RWPE2 (cell line): Measurements from ENCODE around the gene EMX2.

Experiments used
- ATAC-seq: fragments of 200-7000 bp; cut with Tn5 transposase; 3 replicates; pipeline ENCODE4 v1.9.1; 2021; ENCODE audit warnings: low read depth
- DNase-seq: peaks from one replicate; pipeline ENCODE4 v3.0.0-alpha.2; 2020; ENCODE audit warnings: low spot score
- H3K27ac ChIP-seq: fragments of 450-650 bp; 2 replicates; pipeline ENCODE4 v1.5.1; 2017; ENCODE audit warnings: mild to moderate bottlenecking; ENCODE audit not compliant: poor library complexity, severe bottlenecking
- H3K27me3 ChIP-seq: fragments of 250-450 bp; sonication (Bioruptor Pico); 2 replicates; pipeline ENCODE4 v1.5.1; 2021; ENCODE audit warnings: mild to moderate bottlenecking, moderate library complexity; ENCODE audit not compliant: insufficient read depth, poor library complexity, severe bottlenecking
- H3K36me3 ChIP-seq: fragments of 250-450 bp; sonication (Bioruptor Pico); 2 replicates; pipeline ENCODE4 v1.5.1; 2020; ENCODE audit warnings: low read depth, mild to moderate bottlenecking, moderate library complexity
- H3K4me1 ChIP-seq: fragments of 250-450 bp; sonication (Bioruptor Pico); 2 replicates; pipeline ENCODE4 v1.5.1; 2021; ENCODE audit warnings: mild to moderate bottlenecking, moderate library complexity; ENCODE audit not compliant: insufficient read depth, poor library complexity, severe bottlenecking
- H3K4me3 ChIP-seq: fragments of 250-450 bp; sonication (Bioruptor Pico); 2 replicates; pipeline ENCODE4 v1.5.1; 2021; ENCODE audit warnings: mild to moderate bottlenecking, moderate library complexity; ENCODE audit not compliant: severe bottlenecking
- H3K9me3 ChIP-seq: fragments of 250-450 bp; sonication (Bioruptor Pico); 2 replicates; pipeline ENCODE4 v1.5.1; 2021; ENCODE audit warnings: mild to moderate bottlenecking, moderate library complexity; ENCODE audit not compliant: severe bottlenecking
- TF ChIP-seq, protein P1 (sequence below): fragments of 450-650 bp; IDR thresholded peaks from one replicate; pipeline ENCODE4 v1.5.1; 2017; ENCODE audit warnings: mild to moderate bottlenecking, moderate library complexity; ENCODE audit not compliant: poor library complexity, severe bottlenecking

EMX2 gene

DNA sequence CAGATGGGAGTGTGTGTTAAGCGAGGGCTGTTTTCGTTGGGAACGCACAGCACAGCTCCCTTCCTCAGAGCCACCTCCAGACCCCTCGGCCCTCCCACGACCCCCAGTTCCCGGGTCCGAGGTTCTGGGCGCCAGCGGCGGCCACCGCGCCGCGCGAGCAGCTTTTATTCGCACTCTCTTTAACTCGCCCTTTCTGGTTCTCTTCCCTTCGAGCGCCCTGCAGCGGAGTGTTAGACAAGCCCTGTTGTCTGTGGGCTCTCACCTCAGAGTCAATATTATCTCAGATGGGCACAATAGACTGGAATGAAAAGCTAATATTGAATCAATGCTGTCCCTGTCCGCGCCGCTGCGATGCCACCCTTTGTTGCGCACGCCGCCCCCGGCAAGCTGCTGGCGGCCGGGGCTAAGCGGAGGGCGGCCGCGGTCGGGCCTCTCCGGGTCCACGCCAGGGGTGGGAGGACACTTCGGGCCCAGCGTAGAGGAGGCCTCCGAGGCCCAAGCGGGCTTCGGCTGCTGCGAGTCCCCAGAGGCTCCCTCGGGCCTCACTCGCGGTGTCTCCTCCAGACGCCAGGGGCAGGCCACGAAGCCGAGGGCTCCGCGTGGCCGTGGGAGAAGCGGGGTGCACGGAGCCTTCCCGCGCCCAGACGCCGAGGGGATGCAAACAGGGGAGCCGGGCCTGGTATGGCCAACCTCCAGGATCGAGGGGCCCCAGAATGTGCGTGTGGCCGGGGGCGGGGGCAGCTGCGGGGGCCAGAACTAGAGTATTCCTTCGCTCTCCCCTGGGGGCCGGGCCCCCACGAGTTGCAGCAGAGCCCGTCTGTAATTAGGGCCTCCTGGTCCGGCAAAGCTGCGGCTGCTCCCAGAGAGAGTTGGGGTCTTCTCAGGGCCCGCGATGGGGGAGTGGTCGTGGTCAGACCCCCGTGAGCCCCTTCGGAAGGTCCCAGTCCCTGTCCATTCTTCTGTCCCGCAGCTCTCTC lies 7.9 kb upstream of the EMX2 start:
- H3K27me3 ChIP-seq: peaks cover 94% of the 10 kb centered on the region

DNA sequence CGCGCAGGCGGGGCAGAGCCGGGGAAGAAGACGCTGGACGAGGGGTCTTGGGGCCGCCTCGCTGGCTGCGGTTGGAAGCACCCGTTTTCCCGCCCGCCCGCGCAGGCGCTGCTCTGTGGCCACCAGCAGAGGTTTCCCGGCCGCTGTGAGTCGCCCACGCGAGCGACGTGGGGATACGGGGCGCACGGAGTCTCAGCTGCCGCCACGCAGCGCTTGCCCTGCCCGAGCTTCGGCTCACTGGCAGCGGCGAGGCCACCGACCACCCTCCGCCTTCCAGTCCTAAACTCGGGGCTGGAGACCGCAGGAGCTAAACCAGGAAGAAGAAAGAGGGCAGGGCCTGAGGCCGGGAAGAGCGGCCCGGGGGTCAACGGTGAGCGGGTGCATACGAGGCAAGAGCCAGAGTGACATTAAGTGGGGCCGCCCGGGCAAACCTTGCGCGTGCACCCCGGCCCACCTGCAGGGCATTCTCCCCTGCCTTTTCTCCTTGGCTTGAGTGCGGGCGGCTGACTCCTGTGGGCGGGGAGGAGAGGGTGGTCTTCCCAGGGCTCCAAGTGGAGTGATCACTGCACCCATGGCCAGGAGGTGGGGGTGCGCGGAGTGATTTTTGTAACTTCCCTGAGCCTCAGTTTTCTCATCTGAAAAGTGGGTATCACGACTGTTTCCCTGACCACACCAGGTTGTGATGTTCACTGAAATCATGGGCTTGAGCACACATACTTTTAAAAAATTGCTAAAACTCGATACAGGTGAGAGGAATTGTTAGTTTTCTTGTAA lies 7.1 kb upstream of the EMX2 start:
- H3K27ac ChIP-seq: no peak overlapping the region
- no peaks in the 10 kb centered on the region for H3K36me3 ChIP-seq
- H3K9me3 ChIP-seq: no peaks in the 10 kb centered on the region
- no peak for DNase-seq
- TF ChIP-seq, protein P1, sequence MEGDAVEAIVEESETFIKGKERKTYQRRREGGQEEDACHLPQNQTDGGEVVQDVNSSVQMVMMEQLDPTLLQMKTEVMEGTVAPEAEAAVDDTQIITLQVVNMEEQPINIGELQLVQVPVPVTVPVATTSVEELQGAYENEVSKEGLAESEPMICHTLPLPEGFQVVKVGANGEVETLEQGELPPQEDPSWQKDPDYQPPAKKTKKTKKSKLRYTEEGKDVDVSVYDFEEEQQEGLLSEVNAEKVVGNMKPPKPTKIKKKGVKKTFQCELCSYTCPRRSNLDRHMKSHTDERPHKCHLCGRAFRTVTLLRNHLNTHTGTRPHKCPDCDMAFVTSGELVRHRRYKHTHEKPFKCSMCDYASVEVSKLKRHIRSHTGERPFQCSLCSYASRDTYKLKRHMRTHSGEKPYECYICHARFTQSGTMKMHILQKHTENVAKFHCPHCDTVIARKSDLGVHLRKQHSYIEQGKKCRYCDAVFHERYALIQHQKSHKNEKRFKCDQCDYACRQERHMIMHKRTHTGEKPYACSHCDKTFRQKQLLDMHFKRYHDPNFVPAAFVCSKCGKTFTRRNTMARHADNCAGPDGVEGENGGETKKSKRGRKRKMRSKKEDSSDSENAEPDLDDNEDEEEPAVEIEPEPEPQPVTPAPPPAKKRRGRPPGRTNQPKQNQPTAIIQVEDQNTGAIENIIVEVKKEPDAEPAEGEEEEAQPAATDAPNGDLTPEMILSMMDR: no peak
- H3K27me3 ChIP-seq: peaks cover 99% of the 10 kb centered on the region
- H3K4me3 ChIP-seq: no peak overlapping the region
- no peaks in the 10 kb centered on the region for H3K4me1 ChIP-seq
- ATAC-seq: no peak

More for the DNA sequence above, 7.9 kb upstream of the EMX2 start:
- DNase-seq: no peak
- Histone ChIP-seq H3K36me3 (no peaks in the 10 kb centered on the region), H3K4me3 (no peak overlapping the region), H3K9me3 (no peaks in the 10 kb centered on the region), H3K27ac (no peak overlapping the region), H3K4me1 (no peaks in the 10 kb centered on the region)
- TF ChIP-seq, protein P1: no peak
- ATAC-seq: no peak

DNA sequence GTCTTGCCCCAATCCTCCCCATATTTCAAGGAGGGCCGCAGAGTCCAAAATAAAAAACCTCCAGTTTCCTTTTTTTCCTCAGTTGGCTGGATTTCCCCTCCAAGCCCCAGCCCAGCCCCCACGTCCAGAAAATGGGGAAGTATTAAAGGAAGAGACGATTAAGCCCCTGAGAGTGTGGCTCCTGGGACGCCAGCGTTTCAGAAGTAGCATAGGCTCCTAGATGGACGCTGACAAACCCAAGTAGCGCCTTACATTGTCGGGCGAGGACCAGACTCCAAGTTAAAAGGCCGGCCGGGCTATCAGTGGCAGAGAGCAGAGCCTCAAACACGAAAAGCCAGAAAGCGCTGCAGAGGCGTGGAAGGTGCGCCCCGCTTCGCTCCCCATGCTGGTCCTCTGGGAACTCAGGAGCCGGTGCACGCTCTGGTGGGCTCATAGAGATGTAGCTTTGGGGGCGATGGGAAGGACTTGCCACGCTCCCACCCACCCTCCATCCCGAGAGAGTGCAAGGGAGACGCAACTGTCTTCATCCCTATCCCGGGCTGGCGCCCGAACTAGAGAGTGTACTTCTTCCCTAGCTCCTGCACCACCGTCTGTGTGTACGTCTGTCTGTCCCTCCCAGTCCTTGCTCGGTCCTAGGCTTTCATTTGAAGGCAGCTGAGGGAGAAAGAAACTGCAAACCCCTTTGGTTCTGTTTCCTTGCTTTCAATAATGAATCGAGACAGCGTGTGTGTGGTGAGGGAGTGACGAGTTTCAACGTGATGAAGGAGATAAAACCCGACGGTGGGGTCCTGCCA lies 6.3 kb upstream of the EMX2 start:
- ATAC-seq (no peak), DNase-seq (no peak)
- H3K4me1 ChIP-seq: no peaks in the 10 kb centered on the region
- H3K27ac ChIP-seq: no peak overlapping the region
- no peaks in the 10 kb centered on the region for H3K9me3 ChIP-seq
- H3K27me3 ChIP-seq: peaks cover 99% of the 10 kb centered on the region
- TF ChIP-seq, protein P1: no peak
- H3K36me3 ChIP-seq: no peaks in the 10 kb centered on the region
- no peak overlapping the region for H3K4me3 ChIP-seq

DNA sequence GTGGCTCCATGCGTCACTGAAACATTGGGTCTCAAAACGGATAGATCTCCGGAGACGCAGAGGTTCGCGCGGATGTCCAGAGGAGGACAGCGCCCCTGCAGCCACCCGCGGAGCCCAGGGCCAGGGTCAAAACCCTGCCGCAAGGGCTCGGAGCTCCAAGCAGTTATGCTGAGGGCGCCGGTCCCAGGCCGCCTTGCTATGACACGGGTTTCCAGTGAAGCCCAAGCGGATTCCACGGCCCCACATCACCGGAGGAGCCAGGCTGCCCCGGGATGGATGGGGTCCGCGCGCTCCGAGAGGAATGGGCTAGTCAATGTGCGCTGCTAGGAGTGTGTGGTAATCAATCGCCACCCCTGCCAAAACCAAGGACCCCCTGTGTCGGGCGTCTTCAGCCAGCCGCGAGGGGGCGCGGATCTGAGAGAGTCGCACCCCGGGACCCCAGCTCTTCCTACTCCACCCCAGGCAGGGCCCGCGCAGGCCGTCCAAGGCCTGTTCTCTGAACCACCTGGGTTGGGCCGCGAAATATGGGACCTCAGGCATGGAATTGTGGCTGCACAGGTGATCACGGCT lies 5.6 kb upstream of the EMX2 start:
- DNase-seq (no peak), ATAC-seq (no peak)
- no peak overlapping the region for H3K4me3 ChIP-seq
- H3K36me3 ChIP-seq: no peaks in the 10 kb centered on the region
- no peak overlapping the region for H3K27ac ChIP-seq
- no peaks in the 10 kb centered on the region for H3K9me3 ChIP-seq
- no peaks in the 10 kb centered on the region for H3K4me1 ChIP-seq
- TF ChIP-seq, protein P1: no peak
- peaks cover 99% of the 10 kb centered on the region for H3K27me3 ChIP-seq
